Measurements from ENCODE around the gene OR8B12.
"Not testable (repeated sequence)": the region's sequence is repeated elsewhere in the genome, so short reads cannot be mapped to it uniquely, and the experiment has no call there.

The OR8B12 gene

DNA sequence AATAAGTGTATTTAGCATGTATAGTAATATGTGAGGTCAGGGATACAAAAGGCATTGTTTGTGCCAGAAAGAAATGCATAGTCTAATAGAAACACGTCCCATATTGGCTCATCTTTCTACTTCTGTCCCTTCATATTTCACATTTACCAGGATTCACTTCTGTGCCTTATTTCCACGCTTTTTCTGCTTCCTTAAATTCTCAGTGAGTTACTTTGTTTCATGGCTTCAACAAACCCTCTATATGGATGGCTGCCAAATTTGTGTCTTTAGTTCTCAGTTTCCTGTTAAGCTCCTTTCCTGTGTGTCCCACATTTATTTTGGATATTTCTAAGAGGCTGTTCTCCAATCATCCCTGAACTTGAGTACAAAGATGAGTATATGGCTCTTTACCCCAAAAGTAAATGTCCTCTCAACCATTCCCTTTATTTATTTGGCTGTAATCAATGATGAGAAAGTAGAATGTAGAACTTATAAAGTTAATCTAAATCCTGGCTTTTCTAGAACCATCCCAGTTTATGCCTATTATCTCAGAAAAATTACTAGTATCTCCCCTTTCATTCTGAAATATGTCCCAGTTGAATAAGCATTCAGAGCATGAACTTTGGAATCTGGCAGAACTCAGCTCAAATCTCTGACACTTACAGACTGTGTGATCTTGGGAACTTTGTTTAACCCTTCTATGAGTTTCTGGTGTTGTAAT, 23.5 kb downstream of the OR8B12 start:
- DNase-seq (ENCODE audit: low read depth), result no peak

DNA sequence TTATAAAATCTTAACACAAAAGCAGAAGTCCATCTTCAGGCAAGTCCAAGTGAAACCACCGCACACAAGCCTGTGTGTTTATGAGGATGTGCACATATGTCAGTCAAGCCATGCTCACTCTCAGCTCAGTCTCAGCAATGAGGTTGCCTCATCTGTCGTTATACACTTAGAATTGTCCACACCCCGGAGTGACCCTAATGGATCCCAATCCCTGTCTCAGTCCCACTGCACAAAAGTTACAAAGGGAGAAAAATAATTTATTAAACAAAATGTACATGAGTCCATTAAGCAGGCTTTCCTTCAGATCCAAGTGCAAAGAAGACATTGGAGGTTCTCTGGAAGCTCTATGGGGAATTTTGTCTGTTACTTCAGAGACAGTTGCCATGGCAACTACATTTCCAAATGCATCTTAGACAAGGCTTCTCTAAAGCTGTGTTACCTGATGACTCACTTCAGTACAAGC, 24.4 kb downstream of the OR8B12 start:
- no peak for DNase-seq (ENCODE audit: low read depth)

DNA sequence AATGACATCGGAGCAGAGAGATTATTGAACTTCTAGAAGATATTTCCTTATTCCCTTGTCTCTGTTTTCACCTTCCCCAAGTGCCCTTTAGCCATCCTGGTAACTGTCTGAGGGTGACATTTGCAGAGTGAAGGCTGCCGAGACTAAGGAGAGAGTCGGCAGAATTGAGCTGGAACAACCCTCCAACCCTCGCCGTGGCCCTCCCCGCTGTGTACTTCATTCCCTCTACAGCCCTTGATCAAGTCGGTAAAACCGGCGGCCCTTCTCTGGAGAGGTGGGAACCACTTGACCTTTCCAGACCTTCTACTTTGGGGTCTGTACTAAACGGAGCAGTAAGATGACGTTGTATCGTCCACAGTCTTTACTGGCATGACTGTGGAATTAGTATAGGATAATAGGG, 26.1 kb downstream of the OR8B12 start:
- no peak for DNase-seq (ENCODE audit: low read depth)

DNA sequence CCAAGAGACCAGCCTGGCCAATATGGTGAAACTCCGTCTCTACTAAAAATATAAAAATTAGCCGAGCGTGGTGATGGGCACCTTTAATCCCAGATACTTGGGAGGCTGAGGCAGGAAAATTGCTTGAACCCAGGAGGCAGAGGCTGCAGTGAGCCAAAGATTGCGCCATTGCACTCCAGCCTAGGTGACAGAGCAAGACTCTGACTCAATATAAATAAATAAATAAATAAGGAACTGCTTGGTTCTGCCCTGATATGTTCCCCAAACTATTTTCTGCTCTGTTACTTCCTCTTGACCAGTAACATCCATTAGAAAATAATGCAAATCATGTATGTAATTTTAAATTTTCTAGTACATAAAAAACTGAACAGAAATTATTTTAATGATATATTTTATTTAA, 28.8 kb downstream of the OR8B12 start:
- not testable (repeated sequence) for DNase-seq (ENCODE audit: low read depth)

DNA sequence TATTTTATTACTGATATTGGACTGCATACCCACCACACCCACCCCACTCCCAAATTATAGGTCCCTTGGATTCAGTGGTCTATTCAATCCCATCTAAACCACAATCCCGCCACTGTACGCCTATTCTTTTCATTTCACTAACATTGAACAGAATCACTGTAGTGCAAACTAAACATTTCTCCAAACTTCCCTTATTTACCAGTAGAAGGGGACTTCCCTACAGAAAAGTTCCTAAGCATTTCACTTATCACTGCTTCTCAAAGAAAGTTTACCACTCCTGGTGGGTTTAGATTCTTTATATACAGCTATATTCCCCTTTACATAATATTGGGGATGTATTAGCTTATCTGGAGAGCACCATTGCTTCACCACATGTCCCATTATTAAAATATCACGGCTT, 29.3 kb downstream of the OR8B12 start:
- no peak for DNase-seq (ENCODE audit: low read depth)

DNA sequence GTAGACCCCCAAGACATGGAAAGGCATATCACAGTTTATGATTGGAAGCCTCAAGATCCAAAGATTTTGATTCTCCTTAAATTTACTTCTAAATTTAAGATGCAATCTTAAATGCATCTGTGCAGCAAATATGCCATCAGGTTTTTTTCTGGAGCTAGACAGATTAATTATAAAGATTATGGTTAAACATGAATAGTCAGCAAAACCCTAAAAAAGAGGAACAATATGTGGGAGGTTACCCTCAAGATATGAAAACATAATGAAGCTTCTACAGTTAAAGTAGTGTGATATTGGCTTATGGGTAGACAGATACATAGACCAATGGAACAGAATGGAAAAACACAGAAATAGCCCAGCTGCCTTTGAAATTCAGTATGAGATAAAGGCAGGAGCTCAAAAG, 31.7 kb downstream of the OR8B12 start:
- no peak for DNase-seq (ENCODE audit: low read depth)

DNA sequence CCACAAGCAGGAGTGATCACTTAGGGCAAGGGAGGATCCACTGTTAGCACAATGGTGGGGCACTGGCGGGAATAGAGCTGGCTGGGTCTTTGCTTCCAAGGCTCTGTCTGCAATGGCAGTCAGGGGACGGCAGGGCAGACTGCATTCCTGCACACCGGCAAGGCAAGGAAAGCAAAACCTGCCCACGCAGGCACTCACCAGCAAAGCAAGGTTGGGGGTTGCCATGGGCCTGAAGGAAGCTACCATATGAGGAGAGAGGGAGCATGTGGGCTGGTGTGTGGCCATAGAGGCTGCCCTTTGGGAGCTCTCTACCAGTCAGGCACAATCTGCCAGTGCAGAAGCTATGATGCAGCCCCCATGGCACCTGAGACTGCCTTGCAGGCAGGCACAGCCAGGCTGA, 33.2 kb downstream of the OR8B12 start:
- DNase-seq (ENCODE audit: low read depth), result no peak

DNA sequence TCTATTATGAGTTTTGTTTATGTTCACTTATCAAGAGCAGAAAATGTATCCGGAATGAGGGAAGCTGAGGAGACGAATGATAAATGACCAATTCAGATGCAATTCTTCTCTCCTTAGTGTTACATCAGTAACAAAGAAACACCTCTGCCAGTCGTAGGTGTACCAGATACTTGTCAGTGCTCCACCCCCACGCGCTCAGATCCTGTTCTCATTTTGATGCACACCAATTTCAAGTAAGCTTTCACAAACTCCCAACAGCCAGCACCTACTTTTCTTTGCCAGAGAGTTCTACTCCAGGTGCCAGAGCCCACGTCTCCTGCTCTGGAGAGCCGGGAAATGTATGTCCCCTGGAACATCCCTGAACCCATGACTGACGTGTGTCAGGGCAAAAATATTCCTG, 43.7 kb downstream of the OR8B12 start:
- no peak for DNase-seq (ENCODE audit: low read depth)

DNA sequence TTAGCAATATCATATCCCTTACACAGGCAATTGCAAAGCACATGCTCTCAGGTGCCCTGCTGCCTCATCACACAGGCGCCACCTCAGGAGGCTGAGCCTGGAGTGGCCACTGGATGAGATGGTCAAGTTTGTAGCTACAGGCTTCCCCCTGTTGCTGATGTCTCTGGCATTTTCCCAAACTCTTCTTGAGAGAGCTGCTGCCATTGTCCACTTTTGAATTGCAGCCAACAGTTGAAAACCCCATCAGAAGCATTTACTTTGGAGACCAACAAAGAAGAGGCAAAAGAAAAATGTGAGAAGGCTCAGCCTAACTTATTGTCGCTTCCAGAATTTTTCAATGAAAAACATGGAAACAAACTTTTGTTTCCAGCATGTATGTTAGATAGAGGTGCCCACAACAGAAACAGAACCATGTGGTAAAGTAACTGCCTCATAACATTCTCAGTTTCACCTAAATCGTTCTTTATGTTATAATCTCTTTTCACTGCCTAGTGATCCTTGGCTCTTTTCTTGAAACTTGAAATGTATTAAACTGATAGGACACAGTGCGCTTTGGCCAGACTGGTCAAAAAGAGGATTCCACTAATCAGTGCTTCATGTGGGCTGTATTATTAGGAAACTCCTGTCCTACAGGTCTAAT, 50.3 kb downstream of the OR8B12 start:
- DNase-seq (ENCODE audit: low read depth), result no peak

Measured in stimulated activated CD8-positive, alpha-beta memory T cell treated with anti-CD3 and anti-CD28 coated beads, Interleukin-15, amount 100 ng/mL, for 24 hours (primary cell).